Peyer's patch (tissue), 4 donors: ENCODE data around the gene LYG2.

Experiments
- POLR2A ChIP-seq, 2 donors: fragments of 450-650 bp; IDR thresholded peaks; one replicate each; pipeline ENCODE4 v1.5.1; 2017; ENCODE audit warnings: antibody characterized with exemption in 2 of 2, mild to moderate bottlenecking in 2 of 2, moderate library complexity in 2 of 2
- TF ChIP-seq, protein P1 (sequence below), 6 experiments: fragments of 450-650 bp in 4 of 6; fragments of 200-600 bp in 2 of 6; sonication (generic) in 1 of 6; IDR thresholded peaks; one replicate each; pipeline ENCODE4 v1.5.1; 2017 to 2019; ENCODE audit warnings: antibody characterized with exemption in 6 of 6, mild to moderate bottlenecking in 3 of 6, moderate library complexity in 1 of 6

DNA sequence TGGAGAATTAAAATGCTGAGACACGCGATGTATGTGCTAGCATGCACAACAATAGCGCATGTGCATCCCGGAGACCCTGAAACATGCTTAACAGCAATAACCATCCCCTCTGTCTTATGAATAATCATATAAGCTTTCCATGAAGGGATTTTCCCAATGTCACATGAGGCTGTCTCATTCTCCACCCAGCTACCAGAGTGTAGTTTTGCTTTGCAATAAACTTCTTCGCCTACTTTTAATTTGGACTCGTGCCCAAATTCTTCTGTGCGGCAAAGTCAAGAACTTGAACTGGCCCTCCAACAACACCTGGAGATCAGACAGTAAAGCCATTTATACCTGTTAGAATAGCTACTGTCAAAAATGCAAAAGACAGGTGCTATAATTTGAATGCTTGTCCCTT is 30.1 kb upstream of the LYG2 start:
- TF ChIP-seq, protein P1, sequence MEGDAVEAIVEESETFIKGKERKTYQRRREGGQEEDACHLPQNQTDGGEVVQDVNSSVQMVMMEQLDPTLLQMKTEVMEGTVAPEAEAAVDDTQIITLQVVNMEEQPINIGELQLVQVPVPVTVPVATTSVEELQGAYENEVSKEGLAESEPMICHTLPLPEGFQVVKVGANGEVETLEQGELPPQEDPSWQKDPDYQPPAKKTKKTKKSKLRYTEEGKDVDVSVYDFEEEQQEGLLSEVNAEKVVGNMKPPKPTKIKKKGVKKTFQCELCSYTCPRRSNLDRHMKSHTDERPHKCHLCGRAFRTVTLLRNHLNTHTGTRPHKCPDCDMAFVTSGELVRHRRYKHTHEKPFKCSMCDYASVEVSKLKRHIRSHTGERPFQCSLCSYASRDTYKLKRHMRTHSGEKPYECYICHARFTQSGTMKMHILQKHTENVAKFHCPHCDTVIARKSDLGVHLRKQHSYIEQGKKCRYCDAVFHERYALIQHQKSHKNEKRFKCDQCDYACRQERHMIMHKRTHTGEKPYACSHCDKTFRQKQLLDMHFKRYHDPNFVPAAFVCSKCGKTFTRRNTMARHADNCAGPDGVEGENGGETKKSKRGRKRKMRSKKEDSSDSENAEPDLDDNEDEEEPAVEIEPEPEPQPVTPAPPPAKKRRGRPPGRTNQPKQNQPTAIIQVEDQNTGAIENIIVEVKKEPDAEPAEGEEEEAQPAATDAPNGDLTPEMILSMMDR (IDR thresholded peaks at IDR 0.05), result no peak
- TF ChIP-seq POLR2A (IDR thresholded peaks at IDR 0.05), result no peak
